MM.1S (cell line): ENCODE data around the gene FYB1.

Source experiments
- CTCF ChIP-seq: fragments of 300-600 bp; sonication (generic); IDR thresholded peaks from 2 replicates; pipeline ENCODE4 v1.5.1; 2016; ENCODE audit warnings: antibody characterized with exemption, low read length, mixed read lengths
- EZH2 ChIP-seq: fragments of 300-600 bp; sonication (generic); optimal IDR thresholded peaks from 2 replicates; pipeline ENCODE3; 2017; ENCODE audit warnings: low read depth, mild to moderate bottlenecking, antibody characterized with exemption, low read length, mixed read lengths

GRCh38 chr5:39213447-39214207 is 5.7 kb downstream of the FYB1 start:
- TF ChIP-seq CTCF (no peak), EZH2 (no peak)
